Activated CD8-positive, alpha-beta memory T cell treated with anti-CD3 and anti-CD28 coated beads for 24 hours (primary cell): ENCODE data around the gene DDX11.
"Not testable (repeated sequence)": the region's sequence is repeated elsewhere in the genome, so short reads cannot be mapped to it uniquely, and the experiment has no call there.

Experiments
- DNase-seq: peaks from one replicate; pipeline ENCODE4 v3.0.0-alpha.2; 2020

DDX11 gene

GRCh38 chr12:31127209-31127848 is 53.7 kb downstream of the DDX11 start:
- DNase-seq: not testable (repeated sequence)

GRCh38 chr12:31136581-31136980 is 62.9 kb downstream of the DDX11 start:
- DNase-seq: not testable (repeated sequence)

- not testable (repeated sequence) for DNase-seq
Observed at GRCh38 chr12:31144768-31145167, 71.1 kb downstream of the DDX11 start.

- not testable (repeated sequence) for DNase-seq
Observed at GRCh38 chr12:31145296-31145695, 71.6 kb downstream of the DDX11 start.

GRCh38 chr12:31147415-31147814 is 73.8 kb downstream of the DDX11 start:
- not testable (repeated sequence) for DNase-seq

DNA sequence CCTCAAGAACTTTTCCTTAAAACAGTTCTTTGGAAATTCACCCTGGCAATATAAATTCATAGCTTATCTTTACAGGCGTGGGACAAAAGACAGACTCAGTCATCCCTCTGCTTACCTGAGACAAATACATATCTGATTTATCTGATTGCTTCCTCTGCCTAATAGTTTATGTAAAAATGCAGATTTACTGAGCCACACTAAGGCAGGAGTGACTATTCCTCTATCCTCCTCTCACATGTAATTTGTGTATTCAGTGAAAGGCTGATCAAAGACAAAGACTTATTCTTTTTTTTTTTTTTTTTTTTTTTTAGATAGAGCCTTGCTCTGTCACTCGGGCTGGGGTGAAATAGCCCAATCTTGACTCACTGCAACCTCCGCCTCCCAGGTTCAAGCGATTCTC is 77.1 kb downstream of the DDX11 start:
- DNase-seq: not testable (repeated sequence)
